SIG-M5 (cell line): Measurements from ENCODE around the gene CCDC200.
"Not testable (repeated sequence)": the region's sequence is repeated elsewhere in the genome, so short reads cannot be mapped to it uniquely, and the experiment has no call there.

Source experiments
- DNase-seq: peaks from one replicate; lab custom pipeline; 2025; lab: John Stamatoyannopoulos, UW

The CCDC200 gene

GRCh38 chr17:43228020-43228782, at the start of gene CCDC200:
Gene CCDC200 (minus strand): TSS chr17:43228623. CDS start chr17:43228554, 69 bp downstream.
- DNase-seq, result not testable (repeated sequence)

GRCh38 chr17:43272914-43273313, 44.5 kb upstream of the CCDC200 start:
- not testable (repeated sequence) for DNase-seq

- not testable (repeated sequence) for DNase-seq
These were observed 44.1 kb upstream of the CCDC200 start for GRCh38 chr17:43272483-43272882.

- not testable (repeated sequence) for DNase-seq
These were observed 42.4 kb upstream of the CCDC200 start for GRCh38 chr17:43270552-43271504.

- not testable (repeated sequence) for DNase-seq
These were observed 18.0 kb upstream of the CCDC200 start for GRCh38 chr17:43246456-43246855.

GRCh38 chr17:43240596-43241352, 12.4 kb upstream of the CCDC200 start:
- not testable (repeated sequence) for DNase-seq

GRCh38 chr17:43239597-43239996, 11.2 kb upstream of the CCDC200 start:
- not testable (repeated sequence) for DNase-seq

- DNase-seq, result not testable (repeated sequence)
These were observed 5.5 kb upstream of the CCDC200 start, which contains the start of gene RNU2-1 for GRCh38 chr17:43233877-43234276. Gene RNU2-1 (minus strand): TSS chr17:43233977.

GRCh38 chr17:43233263-43233662, 4.8 kb upstream of the CCDC200 start:
- DNase-seq, result not testable (repeated sequence)

- not testable (repeated sequence) for DNase-seq
These were observed 3.7 kb upstream of the CCDC200 start for GRCh38 chr17:43232021-43232699.

GRCh38 chr17:43231205-43232020, 3.0 kb upstream of the CCDC200 start:
- not testable (repeated sequence) for DNase-seq

- DNase-seq, result no peak
These were observed 2.0 kb downstream of the CCDC200 start for GRCh38 chr17:43226393-43226792.

GRCh38 chr17:43224146-43224705, 4.2 kb downstream of the CCDC200 start:
- DNase-seq, result no peak

GRCh38 chr17:43220511-43221125, 7.8 kb downstream of the CCDC200 start:
- DNase-seq, result no peak

- no peak for DNase-seq
These were observed 8.6 kb downstream of the CCDC200 start for GRCh38 chr17:43219746-43220380.

- DNase-seq, result no peak
These were observed 9.4 kb downstream of the CCDC200 start for GRCh38 chr17:43219001-43219400.

GRCh38 chr17:43217614-43218087, 10.8 kb downstream of the CCDC200 start:
- no peak for DNase-seq

- DNase-seq, result no peak
These were observed 11.4 kb downstream of the CCDC200 start for GRCh38 chr17:43216762-43217613.
